GM08714 (cell line): ENCODE results near the gene GPR176.

Experiments used
- H3K4me3 ChIP-seq: fragments of 200-500 bp; sonication (Bioruptor generic); 2 replicates; pipeline ENCODE4 v1.5.1; 2014; ENCODE audit warnings: mild to moderate bottlenecking, low read length, inconsistent platforms
- ZNF274 ChIP-seq: IDR thresholded peaks from 2 replicates; pipeline ENCODE4 v1.6.1; 2012; ENCODE audit warnings: mild to moderate bottlenecking, low read depth, low read length

GPR176 gene

GRCh38 chr15:39788800-39789565 is 131.1 kb downstream of the GPR176 start:
- no peak for TF ChIP-seq ZNF274
- H3K4me3 ChIP-seq = no peak overlapping the region

- no peak for TF ChIP-seq ZNF274
- no peak overlapping the region for H3K4me3 ChIP-seq
Measured at GRCh38 chr15:39788108-39788507, 132.0 kb downstream of the GPR176 start.

DNA sequence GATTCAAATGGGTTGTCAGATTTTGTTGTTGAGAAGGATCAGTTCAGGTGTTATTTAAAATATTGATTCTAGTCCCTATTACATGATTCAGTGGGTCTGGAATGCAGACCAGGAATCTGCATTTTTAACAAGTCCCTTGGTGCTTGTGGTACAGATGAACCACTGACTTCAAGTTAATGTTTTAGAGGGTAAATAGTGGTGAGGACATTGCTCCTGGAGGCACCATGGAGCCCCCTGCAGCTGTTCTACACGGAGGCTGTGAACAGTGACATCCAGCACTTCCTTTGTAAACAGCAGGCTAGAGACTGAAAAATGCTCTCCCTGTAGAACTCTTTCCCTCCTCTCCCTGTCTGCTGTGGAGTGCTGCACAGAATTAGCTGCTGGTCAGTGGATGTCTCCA is 132.6 kb downstream of the GPR176 start:
- H3K4me3 ChIP-seq = no peak overlapping the region
- TF ChIP-seq ZNF274 = no peak

DNA sequence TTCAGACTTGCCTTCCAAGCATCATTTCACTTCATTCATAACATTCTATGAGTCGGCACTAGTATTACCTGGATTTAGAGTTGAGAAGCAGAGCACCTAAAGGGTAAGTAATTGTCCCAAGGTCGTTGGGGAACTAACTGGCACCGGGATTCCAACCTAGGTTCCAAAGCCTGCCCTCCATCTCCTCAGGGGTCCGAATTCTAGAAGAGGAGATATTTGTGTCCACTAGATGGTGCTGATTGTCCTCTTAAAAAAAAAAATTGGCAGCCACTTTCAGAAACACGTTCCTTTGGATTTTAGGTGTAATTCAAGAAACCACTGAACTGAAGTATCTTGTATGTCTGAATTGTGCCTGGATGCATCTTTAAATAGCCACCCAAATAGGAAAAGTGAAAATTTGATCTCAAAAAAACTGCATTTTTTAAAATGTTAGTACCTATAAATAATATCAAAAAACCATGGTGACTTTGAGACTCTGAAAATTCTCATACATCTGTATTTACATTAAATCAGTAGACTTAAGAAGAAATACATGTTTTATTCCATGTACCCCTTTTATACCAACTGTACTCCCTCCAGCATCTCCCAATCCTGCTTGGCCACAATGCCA is 133.5 kb downstream of the GPR176 start:
- no peak for TF ChIP-seq ZNF274
- H3K4me3 ChIP-seq = no peak overlapping the region

- no peak overlapping the region for H3K4me3 ChIP-seq
- TF ChIP-seq ZNF274 = no peak
Measured at GRCh38 chr15:39785841-39786240, 134.2 kb downstream of the GPR176 start.

DNA sequence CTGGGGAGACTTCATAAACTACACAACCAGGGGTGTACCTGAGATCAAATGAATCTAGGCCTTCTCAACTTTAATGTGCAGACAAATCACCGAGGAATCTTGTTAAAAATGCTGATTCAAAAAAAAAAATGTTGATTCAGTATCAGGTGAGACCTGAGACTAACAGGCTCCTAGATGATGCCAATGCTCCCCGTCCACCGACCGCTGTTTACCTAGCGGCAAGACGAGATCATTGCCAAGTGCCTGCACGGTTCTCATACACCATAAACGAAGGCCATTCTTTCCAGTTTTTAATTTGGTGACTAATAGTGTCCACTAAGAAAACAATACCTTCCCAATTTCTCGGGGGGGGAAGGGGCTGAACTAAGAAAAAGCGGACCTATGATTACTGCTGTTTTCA is 134.9 kb downstream of the GPR176 start:
- no peak overlapping the region for H3K4me3 ChIP-seq
- no peak for TF ChIP-seq ZNF274

DNA sequence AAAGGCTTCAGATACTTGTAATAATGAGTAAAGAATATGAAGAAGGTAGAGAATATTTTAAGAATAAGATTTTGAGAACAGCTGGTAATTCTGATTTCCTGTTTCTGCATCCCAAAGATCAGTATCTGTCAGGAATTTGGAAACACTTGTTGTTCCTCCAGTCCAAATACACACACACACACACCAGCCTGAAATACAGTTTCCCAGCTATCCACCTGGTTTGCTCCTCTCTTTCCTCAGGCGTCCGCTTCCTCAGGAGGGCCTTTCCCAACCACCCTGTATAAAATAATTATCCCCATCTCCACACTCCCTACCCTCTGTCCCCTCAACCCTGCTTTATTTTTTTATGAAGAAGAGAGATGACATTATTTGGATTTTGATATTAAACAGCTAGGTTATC is 135.4 kb downstream of the GPR176 start:
- no peak for TF ChIP-seq ZNF274
- H3K4me3 ChIP-seq = no peak overlapping the region; the same call in 1 of the 2 replicates

- no peak for TF ChIP-seq ZNF274
Measured at GRCh38 chr15:39784125-39784524, 135.9 kb downstream of the GPR176 start.

DNA sequence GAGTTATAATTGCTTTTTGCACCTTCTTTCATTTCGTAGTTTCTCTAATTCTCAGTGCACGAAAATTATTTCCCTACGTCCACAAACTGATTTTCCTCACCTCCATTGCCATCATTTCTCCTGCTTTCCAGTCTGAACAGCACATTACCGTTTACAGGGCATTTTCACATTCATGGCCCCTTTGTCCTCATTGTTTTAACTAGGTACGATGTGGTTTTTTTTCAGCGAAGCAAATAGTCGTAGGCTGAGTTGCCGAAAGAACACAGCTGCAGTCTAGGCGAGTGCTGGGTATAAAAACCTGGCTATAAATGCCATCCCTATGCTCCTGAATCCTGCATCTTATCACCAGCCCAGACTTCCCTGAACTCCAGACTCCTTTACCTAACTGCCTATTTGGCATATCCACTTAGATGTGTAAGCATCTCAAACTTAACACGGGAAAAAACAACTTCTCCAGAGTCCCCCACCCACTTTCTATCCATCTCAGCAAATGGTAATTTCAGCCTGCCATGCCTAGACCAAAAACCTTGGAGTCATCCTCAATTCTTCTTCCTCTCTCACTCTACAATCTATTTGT is 136.7 kb downstream of the GPR176 start:
- peak overlapping the region; percentile 98 for H3K4me3 ChIP-seq
- TF ChIP-seq ZNF274 = no peak

More at GRCh38 chr15:39784125-39784524, 135.9 kb downstream of the GPR176 start:
- peak overlapping the region; percentile 98 for H3K4me3 ChIP-seq

DNA sequence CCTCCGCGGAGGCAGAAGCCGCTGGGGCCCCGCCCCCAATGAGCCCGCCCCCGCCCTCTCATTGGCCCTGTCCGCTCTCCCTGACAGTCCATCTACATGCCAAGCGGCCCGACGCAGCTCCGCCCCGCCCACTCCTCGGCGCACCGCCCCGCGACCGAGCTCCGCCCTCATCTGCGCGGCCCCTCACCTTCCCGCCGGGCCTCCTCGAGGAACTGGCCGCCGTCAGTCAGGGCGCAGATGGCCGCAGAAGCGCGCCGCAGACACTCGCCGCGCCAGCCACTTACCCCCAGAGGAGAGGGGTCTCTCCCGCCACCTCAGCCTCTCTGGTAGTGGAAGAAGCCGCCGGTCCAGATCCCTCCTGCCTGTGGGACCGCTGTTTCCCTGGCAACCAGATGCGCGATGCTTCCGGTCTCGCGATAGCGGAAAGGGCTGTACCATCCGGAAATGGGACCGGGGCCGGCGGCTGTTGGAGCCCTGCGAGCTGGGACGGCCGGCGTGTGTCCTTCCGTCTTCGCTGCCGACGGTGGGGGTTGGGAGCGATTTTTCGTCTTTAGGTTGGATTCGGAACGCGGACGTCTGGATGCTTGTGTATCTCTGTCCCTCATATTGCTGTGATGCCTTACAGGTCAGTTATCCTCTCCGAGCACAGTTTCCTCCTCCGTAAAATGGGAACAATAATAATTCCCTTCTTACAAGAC is 137.5 kb downstream of the GPR176 start, which contains the start of gene FSIP1:
Gene FSIP1, minus strand, starts transcription at position 401 of the 698 bp plus-strand sequence. CDS start 6,317 bp downstream, outside the sequence.
- H3K4me3 ChIP-seq = peak within 1 kb of the TSS; percentile 98
- TF ChIP-seq ZNF274 = no peak

GRCh38 chr15:39781967-39782302 is 138.1 kb downstream of the GPR176 start:
- H3K4me3 ChIP-seq = peak overlapping the region; percentile 51
- no peak for TF ChIP-seq ZNF274

DNA sequence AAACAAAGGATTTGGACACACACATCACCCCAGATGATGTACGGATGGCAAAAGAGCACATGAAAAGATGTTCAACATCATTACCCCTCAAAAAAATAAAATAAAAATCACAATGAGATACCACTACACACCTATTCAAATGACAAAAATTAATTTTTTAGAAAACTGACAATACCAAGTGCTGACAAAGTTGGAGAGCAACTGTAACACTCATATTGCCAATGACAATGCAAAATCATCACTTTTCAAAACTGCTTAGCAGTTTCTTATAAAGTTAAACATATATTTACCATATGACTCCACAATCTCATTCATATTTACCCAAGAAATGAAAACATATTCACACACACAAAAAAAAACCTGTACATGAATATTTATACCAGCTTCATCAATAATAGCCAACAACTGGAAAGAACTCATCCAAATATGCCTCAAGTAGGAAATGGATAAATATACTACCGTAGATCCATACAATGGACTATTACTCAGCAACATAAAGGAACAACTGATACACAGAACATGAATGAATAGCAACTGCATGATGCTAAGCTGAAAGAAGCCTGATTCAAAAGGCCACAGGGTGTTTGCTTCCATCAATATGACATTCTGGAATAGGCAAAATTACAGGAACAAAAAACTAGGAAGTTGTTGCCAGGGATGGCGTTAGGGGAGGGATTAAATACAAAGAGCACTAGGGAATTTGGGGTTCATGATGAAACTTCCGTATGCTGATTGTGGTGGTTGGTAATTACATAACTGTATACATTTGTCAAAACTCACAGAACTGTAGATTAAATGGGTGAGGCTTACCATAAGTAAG is 138.7 kb downstream of the GPR176 start:
- H3K4me3 ChIP-seq = no peak overlapping the region
- TF ChIP-seq ZNF274 = no peak

DNA sequence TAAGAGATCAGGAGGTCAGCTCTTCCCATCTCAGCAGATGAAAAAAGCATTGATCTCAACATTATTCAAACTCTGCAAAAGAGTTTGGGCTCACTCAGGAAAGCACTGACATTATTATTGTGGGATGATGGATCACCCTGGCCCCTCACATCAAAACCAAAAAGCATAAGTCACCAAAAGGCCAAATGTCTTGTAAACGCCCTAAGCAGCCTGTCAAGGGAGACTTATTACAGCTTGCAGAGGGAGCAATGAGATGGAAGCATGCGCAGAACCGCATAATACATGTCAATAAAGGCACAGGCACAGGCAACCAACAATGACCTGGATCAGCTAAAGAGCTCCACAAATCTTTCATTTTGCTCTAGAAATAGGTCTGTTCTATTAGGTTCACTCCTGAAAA is 142.0 kb downstream of the GPR176 start:
- H3K4me3 ChIP-seq = no peak overlapping the region
- no peak for TF ChIP-seq ZNF274

DNA sequence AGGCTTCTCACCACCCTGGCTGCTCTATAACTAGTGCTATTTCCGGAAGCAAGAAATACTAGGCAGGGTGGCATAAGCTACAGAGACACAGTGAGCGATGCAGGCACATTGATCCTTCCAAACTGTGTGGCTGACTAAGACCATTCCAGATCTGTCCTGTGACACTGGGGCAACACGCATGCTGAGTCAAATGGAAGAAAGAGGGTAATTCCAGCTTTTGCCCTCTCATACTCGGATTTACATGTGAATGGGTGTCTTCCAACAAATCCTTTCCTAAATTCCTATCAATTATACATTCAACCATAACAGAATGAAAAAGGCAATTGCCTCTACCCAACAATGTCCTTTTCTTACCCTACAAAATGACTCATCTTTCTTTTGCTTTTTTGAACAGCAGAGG is 142.6 kb downstream of the GPR176 start:
- no peak for TF ChIP-seq ZNF274
- H3K4me3 ChIP-seq = no peak overlapping the region
